Keratinocyte (primary cell): ENCODE results near the gene HDAC10. TPM values are rescaled to one million over a fixed set of nuclear protein-coding genes. Genes with fewer than 3 reads are reported as not detected.

Experiments
- DNase-seq: peaks from one replicate; pipeline ENCODE4 v3.0.0-alpha.2; 2011; ENCODE audit warnings: low read depth, missing footprints, low spot score
- FAIRE-seq: peaks from 2 replicates; lab custom pipeline; 2011; peaks lifted over from hg19 to GRCh38; lab: Jason Lieb, UNC
- H2AFZ ChIP-seq: 2 replicates; pipeline ENCODE4 v1.6.0; 2012; ENCODE audit warnings: low read length, control low read depth, inconsistent platforms; ENCODE audit not compliant: control insufficient read depth
- H3K27ac ChIP-seq: 2 replicates; pipeline ENCODE4 v1.5.1; 2011; ENCODE audit warnings: low read length; ENCODE audit not compliant: control insufficient read depth, insufficient read depth
- H3K27me3 ChIP-seq: 3 replicates; pipeline ENCODE4 v1.6.0; 2011; ENCODE audit warnings: low read length; ENCODE audit not compliant: control insufficient read depth, insufficient read depth; ENCODE audit errors: extremely low read depth
- H3K36me3 ChIP-seq, 2 experiments: 2 replicates in 1 of 2; 3 replicates in 1 of 2; pipeline ENCODE4 v1.5.1; 2011; ENCODE audit warnings: low read length in 2 of 2, mild to moderate bottlenecking in 1 of 2; ENCODE audit not compliant: control insufficient read depth in 2 of 2, insufficient read depth in 2 of 2; ENCODE audit errors: extremely low read depth in 1 of 2
- H3K4me1 ChIP-seq: 3 replicates; pipeline ENCODE4 v1.5.1; 2011; ENCODE audit warnings: low read length; ENCODE audit not compliant: control insufficient read depth, insufficient read depth; ENCODE audit errors: extremely low read depth
- H3K4me2 ChIP-seq: 3 replicates; pipeline ENCODE4 v1.6.0; 2011; ENCODE audit warnings: low read depth, low read length; ENCODE audit not compliant: control insufficient read depth, insufficient read depth; ENCODE audit errors: extremely low read depth
- H3K4me3 ChIP-seq, 3 experiments: fragments of 200-600 bp in 1 of 3; sonication (generic) in 1 of 3; 2 replicates in 2 of 3; 3 replicates in 1 of 3; pipeline ENCODE4 v1.5.1; 2011 to 2016; ENCODE audit warnings: low read length in 3 of 3, mild to moderate bottlenecking in 3 of 3, control low read depth in 2 of 3, inconsistent platforms in 1 of 3, low read depth in 1 of 3, mixed read lengths in 1 of 3, mixed run types in 1 of 3, moderate library complexity in 1 of 3; ENCODE audit not compliant: control insufficient read depth in 2 of 3, insufficient read depth in 2 of 3; ENCODE audit errors: extremely low read depth in 1 of 3
- H3K79me2 ChIP-seq: 2 replicates; pipeline ENCODE4 v1.6.0; 2012; ENCODE audit warnings: low read length; ENCODE audit not compliant: control insufficient read depth, insufficient read depth
- H3K9ac ChIP-seq: 3 replicates; pipeline ENCODE4 v1.6.0; 2011; ENCODE audit warnings: low read length; ENCODE audit not compliant: control insufficient read depth, insufficient read depth; ENCODE audit errors: extremely low read depth
- H3K9me1 ChIP-seq: 3 replicates; pipeline ENCODE4 v1.6.0; 2011; ENCODE audit warnings: low read length; ENCODE audit not compliant: control insufficient read depth, insufficient read depth; ENCODE audit errors: extremely low read depth
- H3K9me3 ChIP-seq: 2 replicates; pipeline ENCODE4 v1.5.1; 2012; ENCODE audit warnings: low read depth, low read length; ENCODE audit not compliant: control insufficient read depth
- H4K20me1 ChIP-seq: 3 replicates; pipeline ENCODE4 v1.6.0; 2011; ENCODE audit warnings: low read length; ENCODE audit not compliant: control insufficient read depth, insufficient read depth; ENCODE audit errors: extremely low read depth
- CTCF ChIP-seq, 3 experiments: IDR thresholded peaks in 1 of 3; conservative IDR thresholded peaks in 1 of 3; optimal IDR thresholded peaks in 1 of 3; 2 replicates in 2 of 3; 3 replicates in 1 of 3; pipeline versions ENCODE3 to v1.5.1; 2011; ENCODE audit warnings: low read length in 3 of 3, mild to moderate bottlenecking in 3 of 3, moderate library complexity in 2 of 3, control low read depth in 1 of 3, inconsistent platforms in 1 of 3; ENCODE audit not compliant: insufficient read depth in 2 of 3; ENCODE audit errors: extremely low read depth in 1 of 3
- EZH2 ChIP-seq: IDR thresholded peaks from one replicate; pipeline ENCODE4 v1.6.1; 2012; ENCODE audit warnings: inconsistent platforms, mild to moderate bottlenecking, low read length, moderate library complexity
- dilution Hi-C: fragments of 300-500 bp; cut with MboI; formaldehyde crosslinking; loops from one replicate; pipeline ENCODE4 v1.7.0; 2020; ENCODE audit warnings: low sequenced_read_pairs; ENCODE audit not compliant: extremely low pct_ligation_motif_present
- polyA plus RNA-seq, 5 experiments: library from polyadenylated mRNA; depleted of rRNA in 3 of 5; stranded (reverse) in 3 of 5; stranded (forward) in 1 of 5; unstranded in 1 of 5; fragments of >200 nt; gene quantifications; 1 replicate in 1 of 5; 2 replicates in 3 of 5; 3 replicates in 1 of 5; pipeline versions ENCODE4 v1.2.1 to v1.2.3, GENCODE V29; 2011 to 2012; ENCODE audit warnings: missing spikeins in 2 of 5, low read depth in 1 of 5, low replicate concordance in 1 of 5

HDAC10 gene
- polyA plus RNA-seq, 1 donor (not counting 4 experiments of a cell fraction or from before 2014, with no cell fraction given), result 4.7 TPM

GRCh38 chr22:50217543-50218152, 33.4 kb downstream of the HDAC10 start:
- no peaks in the 10 kb centered on the region for H4K20me1 ChIP-seq
- TF ChIP-seq EZH2 (no peak), CTCF (optimal IDR thresholded peaks at IDR 0.05 in 1 of 3, IDR thresholded peaks at IDR 0.05 in 1 of 3, conservative IDR thresholded peaks at IDR 0.05 in 1 of 3; ENCODE audit: extremely low read depth in 1 of 3, insufficient read depth in 2 of 3, low read length in 3 of 3) (no peak)
- H3K36me3 ChIP-seq, result peaks cover 26 to 54% of the 10 kb centered on the region in 2 experiments

GRCh38 chr22:50216684-50217520, 34.2 kb downstream of the HDAC10 start:
- dilution Hi-C loops, result no loop called here
- peaks cover 28 to 52% of the 10 kb centered on the region in 2 experiments for H3K36me3 ChIP-seq
- H3K9me1 ChIP-seq, result no peaks in the 10 kb centered on the region
- H3K27ac ChIP-seq, result no peak overlapping the region
- H3K4me1 ChIP-seq, result no peaks in the 10 kb centered on the region
- H3K27me3 ChIP-seq, result no peaks in the 10 kb centered on the region
- peaks cover 25% of the 10 kb centered on the region for H3K79me2 ChIP-seq
- H3K4me3 ChIP-seq, result no peak overlapping the region
- TF ChIP-seq CTCF (optimal IDR thresholded peaks at IDR 0.05 in 1 of 3, IDR thresholded peaks at IDR 0.05 in 1 of 3, conservative IDR thresholded peaks at IDR 0.05 in 1 of 3; ENCODE audit: extremely low read depth in 1 of 3, insufficient read depth in 2 of 3, low read length in 3 of 3) (no peak), EZH2 (no peak)
- no peak for FAIRE-seq
- no peak overlapping the region for H3K9ac ChIP-seq
- H3K9me3 ChIP-seq, result no peaks in the 10 kb centered on the region
- no peak for DNase-seq
- no peak overlapping the region for H2AFZ ChIP-seq
- H3K4me2 ChIP-seq, result no peak overlapping the region
- no peaks in the 10 kb centered on the region for H4K20me1 ChIP-seq

More at GRCh38 chr22:50217543-50218152, 33.4 kb downstream of the HDAC10 start:
- Histone ChIP-seq H2AFZ (no peak overlapping the region), H3K79me2 (peaks cover 19% of the 10 kb centered on the region), H3K27ac (no peak overlapping the region), H3K4me3 (no peak overlapping the region), H3K9me1 (no peaks in the 10 kb centered on the region), H3K4me1 (no peaks in the 10 kb centered on the region), H3K4me2 (no peak overlapping the region), H3K27me3 (no peaks in the 10 kb centered on the region), H3K9me3 (no peaks in the 10 kb centered on the region), H3K9ac (no peak overlapping the region)
- no peak for DNase-seq
- dilution Hi-C loops, result no loop called here
- no peak for FAIRE-seq
